NOMO-1 treated with dmso at 0.1 percent for 144 hours (cell line): ENCODE data around the gene GABRB1.

Experiments
- DNase-seq: peaks from one replicate; lab custom pipeline; 2025; ENCODE audit not compliant: unreplicated experiment; lab: John Stamatoyannopoulos, UW

The GABRB1 gene

DNA sequence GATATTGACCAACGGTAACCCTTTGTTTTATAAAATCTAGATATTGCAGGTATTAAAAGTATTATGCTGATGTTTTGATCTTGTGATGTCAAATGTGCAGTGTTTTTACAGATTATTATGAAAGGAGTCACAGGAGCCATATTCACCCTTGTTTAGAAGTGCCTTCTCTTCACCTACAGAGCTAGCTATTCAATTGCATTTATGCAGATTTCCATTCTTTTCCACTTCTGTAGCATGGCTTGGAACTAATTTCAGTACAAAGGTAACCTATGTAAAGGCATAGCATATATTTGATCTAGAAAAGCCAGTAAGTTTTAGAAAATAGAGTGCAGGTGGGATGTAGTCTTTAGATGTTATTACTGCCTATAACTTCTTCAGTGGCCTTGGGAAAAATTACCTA, 176.2 kb downstream of the GABRB1 start:
- no peak for DNase-seq

DNA sequence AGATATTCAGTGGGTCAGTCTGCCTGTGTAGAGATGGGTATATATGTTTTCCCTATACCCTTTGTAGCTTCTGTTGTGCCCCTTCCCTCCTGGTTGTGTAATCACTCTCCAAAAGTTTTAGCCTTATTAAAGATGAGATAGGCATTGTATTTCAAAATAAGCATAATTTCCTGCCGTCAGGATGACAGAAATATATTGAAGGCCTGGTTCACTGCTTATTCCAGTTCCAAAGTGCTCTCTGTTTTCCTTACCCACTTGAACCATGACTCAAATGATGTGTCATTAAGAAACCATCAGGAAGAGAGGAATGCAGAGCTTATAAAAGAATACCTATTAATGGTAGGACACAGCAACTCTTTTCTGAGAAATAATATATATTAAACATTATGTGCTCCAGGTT, 178.5 kb downstream of the GABRB1 start:
- no peak for DNase-seq

DNA sequence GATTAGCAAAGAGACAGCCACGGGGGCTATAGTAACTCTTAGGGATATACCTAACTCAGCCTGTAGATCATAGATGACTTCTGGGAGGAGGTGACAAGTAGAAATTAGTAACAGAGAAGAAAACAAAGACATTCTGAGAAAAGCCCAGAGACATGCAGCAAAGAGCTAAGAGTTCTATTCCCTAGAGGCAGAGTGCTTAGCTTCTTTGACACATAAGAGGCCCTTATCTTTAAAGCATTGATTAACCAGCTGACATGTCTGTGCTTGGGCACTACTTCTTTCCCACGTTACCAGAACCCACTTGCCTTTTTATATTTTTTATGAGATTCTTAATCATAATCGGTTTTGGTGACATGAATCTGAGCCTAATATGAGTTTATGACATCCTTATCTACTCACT, 179.5 kb downstream of the GABRB1 start:
- DNase-seq = no peak

DNA sequence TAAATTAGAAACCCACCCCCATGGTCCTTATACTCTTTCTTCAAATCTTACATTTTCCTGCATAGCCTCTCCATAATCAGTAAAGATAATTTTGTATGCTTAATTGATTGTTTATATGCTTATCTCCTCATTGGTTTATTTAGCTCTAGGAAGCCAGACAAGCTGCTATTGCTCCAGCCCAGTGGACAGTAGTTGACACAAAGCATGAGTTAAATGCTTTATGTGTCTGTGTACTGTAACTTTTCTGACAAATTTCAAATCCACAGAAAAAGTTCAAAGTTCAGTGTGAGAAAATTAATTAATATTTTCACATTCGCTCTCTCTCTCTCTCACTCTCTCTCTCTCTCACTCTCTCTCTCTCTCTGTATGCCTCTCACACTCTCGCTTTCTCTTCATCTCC, 181.7 kb downstream of the GABRB1 start:
- no peak for DNase-seq

DNA sequence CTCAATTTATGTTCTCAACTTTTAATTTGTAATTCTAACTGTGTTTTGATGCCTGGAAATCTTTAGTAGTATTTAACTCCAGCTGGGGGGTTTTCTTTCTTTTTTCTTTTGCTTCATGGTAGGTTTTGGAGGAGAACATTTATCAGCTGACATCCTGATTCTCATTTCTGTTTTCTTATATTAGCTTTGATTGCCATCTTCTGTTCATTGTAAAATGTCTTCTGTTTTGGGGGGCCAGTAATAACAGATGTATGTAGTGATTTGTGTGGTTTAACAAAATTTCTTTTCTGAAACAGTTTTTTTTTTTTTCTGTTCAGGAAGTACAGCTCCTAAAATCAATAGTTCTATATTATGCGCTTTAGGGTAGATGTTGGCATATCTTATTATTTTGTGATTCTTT, 182.2 kb downstream of the GABRB1 start:
- DNase-seq = no peak

DNA sequence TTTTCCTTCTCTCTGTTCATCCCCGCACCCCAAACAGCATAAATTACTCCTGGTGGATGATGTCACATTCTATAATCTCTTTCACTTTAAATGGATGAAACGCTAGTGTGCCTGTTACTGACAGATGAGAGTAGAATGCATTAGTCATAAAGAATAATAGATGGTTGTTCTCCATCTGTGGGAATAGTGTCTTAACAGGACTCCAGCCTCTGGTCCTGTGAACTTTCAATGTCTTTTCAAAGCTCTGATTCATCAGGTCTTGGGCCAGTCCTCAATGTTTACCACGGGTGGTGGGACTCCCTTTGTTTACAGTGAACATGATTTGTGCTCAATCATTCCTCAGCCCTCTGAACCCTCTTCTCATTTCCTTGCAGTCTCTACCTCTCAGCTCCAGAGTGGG, 182.6 kb downstream of the GABRB1 start:
- DNase-seq = no peak

DNA sequence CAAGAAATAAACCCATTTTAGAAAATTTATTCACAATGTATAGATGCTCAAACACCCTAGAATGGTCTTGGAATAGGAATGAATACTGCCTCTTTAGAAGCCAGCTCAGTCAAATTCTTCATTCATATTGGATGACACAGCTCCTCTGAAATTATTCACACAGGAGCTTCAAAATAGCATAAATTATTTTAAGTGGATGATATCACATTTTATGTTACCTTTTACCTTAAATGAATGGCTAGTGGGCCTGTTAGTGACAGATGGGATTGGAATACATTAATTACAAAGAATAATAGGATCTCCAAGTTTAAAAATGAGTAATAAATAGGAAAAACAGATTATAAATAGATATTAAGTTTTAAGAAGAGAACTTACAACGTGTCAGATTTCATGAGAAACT, 184.4 kb downstream of the GABRB1 start:
- DNase-seq = no peak

DNA sequence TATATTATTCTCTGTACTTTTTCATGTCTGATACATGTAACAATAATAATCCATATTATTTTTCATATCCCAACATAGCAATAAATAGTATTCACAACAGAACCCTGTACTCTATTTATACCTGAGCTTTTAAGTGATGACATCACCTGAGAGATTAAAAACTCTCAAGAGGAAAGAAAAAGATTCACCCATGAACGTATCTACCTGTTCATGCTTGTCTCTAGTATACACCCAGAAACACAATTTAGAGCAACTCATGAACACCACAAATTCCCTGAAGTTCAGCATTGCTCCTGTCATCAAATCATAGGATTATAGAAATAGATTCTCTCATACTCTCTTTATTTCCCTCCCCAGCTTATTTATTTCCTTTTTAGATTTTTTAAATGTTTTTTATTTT, 185.9 kb downstream of the GABRB1 start:
- no peak for DNase-seq

DNA sequence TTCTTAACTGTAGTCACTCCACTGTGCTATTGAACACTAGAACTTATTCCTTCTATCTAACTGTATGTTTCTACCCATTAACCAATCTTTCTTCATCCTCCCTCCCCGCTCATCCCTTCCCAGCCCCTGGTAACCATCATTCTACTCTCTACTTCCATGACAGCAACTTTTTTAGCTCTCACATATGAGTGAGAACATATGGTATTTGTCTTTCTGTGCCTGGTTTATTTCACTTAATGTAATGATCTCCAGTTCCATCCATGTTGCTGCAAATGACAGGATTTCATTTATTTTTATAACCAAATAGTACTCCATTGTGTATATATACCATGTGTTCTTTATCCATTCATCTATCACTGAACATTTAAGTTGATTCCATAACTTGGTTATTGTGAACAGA, 186.5 kb downstream of the GABRB1 start:
- no peak for DNase-seq

DNA sequence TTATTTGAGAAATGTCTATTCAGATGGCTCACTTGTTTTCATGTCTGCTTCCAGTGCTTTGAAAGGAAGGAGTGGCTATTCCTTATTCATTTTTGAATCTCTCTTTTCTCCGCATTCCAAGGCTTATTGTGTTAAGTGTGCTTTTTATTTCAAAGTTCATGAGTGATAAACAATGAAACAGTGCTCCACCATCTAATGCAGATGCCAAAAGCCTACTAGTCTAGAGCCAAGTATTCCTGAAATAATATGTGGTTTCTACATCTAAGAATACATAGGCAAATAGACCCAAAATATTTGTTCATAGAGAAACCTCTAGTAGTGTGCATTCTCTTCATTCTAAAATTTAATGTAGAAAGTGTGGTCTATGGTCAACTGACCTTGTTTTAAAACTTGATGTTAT, 187.3 kb downstream of the GABRB1 start:
- no peak for DNase-seq

DNA sequence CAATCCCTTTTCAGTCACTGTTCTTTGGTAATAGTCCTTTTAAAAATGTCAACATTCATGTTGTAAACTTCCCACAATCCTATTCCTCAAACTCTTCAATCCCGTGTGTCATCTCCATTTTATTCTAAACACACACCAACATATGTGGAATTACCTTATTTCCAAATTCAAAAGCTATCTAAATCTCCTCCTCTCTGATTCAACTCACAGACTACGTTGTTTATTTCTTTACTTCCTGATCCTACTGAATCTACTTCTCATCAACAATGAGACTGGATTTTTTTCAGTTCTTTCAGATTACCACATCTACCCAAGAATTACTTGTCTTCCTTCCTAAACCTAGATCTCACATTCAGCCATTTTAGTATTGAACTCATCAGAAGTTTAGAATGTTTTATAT, 188.2 kb downstream of the GABRB1 start:
- no peak for DNase-seq

DNA sequence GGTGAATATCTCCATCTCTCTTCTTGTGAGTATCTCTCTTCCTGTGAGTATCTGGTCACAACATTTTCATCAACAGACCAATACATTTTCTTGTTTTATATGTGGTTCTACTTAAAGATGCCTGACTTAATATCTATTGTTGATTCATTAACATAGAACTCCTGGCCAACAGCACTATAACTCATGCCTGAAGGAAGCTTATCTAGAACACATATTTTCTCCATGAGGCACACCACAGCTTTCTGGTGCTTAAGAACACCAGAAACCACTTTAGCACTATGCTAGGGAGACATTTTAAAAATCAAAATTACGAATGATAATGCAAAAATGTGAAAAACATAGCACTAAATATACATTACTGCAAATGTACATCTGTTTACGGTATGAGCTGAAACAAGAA, 190.4 kb downstream of the GABRB1 start:
- no peak for DNase-seq

DNA sequence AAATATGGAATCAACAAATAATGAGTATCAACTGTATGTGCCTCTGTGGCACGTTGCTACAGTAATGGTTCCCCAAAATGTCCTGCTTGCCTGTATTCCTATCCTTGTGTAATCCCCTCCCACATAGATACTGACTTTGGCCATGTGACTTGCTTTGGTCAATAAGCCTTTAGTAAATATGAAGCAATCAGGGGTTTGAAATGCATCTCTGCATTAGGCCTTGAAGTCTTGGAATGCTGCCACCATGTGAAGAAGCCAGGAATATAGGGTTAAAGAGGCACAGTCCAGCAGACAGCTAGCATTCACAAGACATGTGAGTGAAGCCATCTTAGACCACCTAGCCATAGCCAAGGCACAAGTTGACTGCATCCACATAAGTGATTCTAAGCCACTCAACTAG, 190.9 kb downstream of the GABRB1 start:
- no peak for DNase-seq

DNA sequence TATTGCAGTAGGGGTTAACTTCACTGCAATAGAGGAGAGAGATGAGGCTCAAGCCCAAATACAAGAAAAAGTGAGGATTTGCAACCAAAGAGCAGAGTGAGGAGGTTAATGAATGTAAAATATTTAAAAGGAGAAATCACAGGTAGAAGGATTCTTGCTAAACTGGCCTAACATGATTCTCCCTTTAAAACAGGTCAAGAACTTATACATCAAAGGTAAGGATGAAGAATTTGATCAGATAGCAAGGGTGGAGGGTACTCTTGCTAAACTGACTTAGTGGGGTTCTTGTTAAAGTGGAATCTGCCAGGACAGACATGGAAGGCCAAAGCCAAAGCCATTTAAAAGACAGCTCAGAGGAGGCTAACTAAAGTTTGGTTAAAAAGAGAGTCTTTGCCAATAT, 193.0 kb downstream of the GABRB1 start:
- no peak for DNase-seq

DNA sequence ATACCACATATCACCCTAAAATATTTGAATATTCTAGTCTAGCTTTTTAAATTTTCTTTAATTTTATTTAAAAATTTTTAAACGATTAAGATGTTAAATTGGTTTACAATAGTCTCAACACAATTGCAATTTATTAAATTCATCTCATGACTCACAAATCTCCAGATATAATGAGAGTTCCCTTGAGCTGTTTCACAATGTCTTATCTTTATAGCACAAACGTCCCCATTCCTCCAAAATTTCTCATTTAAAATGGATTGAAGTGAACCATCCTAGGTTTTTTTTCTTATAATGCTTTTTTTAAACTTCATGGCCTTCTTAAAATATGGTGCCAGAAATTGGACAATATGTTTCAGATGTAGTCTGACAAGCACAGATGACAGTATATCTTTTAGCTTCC, 204.4 kb downstream of the GABRB1 start:
- no peak for DNase-seq

DNA sequence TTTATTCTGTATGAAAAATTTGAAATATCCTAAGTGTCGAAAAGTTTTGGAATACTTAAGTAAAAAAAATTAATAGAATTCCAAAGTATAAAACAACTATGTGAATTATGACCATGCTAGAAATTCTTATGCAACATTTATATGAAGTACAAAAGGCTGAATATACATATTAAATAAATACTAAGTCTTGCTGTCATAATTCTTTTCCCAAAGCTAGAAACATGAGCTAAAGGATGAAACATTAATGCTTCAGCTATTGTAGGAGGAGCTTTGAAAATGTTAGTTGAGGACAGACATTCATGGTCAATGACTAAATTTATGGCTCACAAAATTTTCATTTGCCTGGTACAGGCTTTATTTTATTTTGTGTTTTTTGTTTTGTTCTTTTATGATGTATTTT, 207.3 kb downstream of the GABRB1 start:
- DNase-seq = no peak

DNA sequence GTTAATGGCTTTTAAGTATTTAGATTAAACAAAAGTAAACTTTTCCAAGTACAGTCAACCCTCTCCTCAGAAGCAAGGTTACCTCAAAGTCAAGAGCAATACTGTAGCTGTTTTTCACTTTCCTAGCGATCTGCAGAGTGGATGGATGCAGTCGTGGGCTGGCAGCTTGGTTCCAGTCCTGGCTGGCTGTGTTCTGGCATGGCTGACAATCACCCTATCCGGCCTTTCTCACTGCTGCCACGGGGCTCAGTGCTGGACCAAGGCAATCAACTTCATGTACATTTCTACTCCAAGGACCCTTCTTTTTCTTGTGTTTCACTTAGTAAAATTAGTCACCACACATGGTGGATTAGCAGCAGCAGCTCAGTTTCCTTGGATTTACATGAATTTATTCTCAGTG, 208.3 kb downstream of the GABRB1 start:
- DNase-seq = no peak

DNA sequence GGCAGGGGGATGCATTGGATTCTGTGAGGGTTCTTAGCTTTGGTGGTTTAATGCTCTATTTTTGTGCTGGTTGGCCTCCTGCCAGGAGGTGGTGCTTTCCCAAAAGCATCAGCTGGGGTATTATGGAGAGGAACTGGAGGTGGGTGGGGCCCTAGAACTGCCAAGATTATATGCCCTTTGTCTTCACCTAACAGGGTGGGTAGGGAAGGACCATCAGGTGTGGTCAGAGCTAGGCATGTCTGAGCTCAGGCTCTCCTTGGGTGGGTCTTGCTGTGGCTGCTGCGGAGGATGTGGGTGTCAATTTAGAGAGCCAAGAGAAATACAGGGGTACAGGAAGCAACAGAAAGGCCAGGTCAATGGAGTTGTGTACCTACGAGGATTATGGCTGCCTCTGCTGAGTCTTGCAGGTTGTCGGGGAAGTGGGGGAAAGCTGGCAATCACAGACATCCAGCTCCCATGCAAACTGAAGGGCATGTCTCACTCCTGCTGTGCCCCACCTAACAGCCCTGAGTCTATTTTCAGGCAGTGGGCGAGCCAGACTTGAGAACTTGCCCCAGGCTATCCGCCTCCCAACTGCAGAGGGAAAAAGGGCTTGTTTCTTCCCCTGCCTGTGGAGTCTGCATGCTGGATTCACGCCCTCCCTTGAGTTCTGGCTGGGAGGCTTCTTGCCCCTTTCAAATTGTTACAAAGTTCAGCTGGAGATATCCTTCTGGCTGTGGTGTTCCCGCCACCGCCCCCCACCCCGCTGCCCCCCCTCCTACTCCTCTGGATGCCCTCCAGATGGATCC, 220.2 kb downstream of the GABRB1 start:
- no peak for DNase-seq

DNA sequence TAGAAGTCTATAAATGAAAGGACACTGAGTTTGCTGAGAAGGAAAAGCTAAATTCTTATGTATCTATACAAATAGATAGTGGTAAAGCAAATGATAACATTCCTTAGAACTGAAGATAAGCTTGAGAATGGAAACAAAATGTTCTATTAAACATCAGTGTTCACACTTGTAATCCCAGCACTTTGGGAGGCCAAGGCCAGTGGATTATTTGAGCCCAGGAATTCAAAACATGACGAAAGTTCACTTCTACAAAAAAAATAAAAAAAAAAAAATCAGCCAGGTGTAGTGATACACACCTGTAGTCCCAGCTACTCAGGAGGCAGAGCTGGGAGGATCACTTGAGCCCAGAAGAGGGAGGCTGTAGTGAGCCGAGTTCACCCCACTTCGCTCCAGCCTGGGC, 232.4 kb downstream of the GABRB1 start:
- no peak for DNase-seq

DNA sequence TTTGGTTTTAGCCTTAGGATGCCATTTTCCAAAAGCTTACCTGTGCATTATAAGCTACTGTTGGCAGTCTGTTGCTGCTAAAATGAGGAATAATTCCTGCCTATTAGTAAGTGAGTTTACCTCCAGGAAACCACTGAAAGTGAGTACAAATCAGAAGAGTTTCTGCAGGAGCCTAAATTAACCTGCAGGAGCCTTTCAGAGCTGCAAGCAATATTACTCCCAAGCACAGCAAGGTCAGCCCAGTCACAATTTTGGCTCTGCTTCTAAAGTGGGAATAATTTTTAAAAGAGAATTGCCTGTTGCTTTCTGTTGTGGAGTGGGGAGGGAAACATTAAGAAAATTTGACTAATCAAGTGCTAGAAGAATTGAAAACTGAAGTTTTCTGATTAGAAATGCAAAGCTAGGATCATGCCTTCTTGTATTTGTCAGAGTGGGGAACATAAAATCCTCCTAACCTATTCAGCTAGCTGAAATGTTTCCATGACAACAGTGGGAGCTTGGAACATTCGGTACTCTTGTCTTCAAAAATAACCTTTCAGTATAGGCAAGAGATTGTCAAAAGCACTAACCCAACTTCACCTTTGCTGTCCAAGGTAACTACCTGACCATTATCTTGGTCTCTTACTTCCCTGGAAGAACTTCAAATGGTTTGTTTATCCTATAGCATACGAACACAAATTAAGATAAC, 239.0 kb downstream of the GABRB1 start:
- DNase-seq = no peak

DNA sequence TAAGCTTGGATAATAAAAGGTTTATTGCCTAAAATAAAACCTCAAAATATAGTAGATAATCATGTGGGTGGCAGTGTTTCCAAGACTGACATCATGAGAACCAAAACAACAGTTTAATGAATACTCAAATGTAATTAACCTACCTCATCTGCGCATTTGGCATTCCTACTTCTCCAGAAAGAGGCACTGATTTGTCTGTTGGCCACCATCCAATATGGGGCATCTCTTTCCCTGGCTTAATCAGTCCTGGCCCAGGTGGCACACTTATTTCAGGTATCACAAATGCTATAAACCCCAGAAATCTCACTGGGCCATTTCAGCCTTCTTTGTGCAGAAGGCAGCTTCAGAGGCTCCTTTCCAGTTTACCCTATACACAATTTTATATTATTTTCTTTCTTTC, 239.9 kb downstream of the GABRB1 start:
- DNase-seq = no peak

DNA sequence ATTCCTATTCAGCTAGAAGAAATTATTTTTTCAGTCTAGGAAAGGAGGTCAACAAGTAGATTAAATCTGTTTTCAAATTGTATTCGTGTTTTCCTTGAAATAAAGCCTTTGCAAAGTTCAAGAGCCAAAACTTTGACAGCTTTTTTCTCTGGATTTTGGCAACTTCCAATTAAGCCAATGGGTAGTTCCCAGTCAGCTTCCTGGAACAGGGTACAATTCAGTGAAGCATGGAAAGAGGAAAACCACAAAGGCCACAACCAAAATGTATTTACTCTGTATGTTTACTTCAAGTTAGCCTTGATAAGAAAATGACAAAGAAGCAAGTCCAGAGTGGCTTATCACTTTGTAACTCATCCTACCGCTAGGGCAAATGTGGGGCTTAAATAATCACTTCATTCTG, 243.5 kb downstream of the GABRB1 start:
- DNase-seq = no peak

DNA sequence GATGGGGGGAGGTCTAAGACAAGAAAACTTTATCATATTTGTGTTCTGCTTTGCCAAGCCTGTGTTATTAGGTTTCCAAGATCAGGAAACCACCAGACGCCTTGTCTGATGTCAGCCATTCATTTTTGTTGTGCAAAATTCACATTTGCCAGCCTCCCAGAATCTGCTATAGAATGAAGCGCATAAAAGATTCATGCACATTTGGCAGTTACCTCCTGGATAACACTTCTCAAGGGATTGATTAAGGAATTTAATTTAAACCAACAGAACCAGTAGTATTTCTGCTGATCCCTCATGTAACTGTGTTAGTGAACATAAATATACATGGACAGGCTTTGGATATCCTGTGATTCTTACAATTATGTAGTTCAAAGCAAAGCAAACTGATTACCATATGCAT, 244.2 kb downstream of the GABRB1 start:
- DNase-seq = no peak
